Tibial nerve (tissue), 4 donors: Measurements from ENCODE around the gene RAB23. TPM values are rescaled to one million over a fixed set of nuclear protein-coding genes. Genes with fewer than 3 reads are reported as not detected.

Source experiments
- DNase-seq, 2 donors: peaks; one replicate each; pipeline ENCODE4 v3.0.0-alpha.2; 2019; ENCODE audit warnings: low spot score in 2 of 2
- H3K27ac ChIP-seq, 4 donors: fragments of 200-600 bp; sonication (generic) in 3 of 4; one replicate each; pipeline ENCODE4 v1.5.1; 2017 to 2019; ENCODE audit warnings: mild to moderate bottlenecking in 1 of 4
- H3K27me3 ChIP-seq, 2 donors: fragments of 200-600 bp; sonication (generic) in 1 of 2; one replicate each; pipeline versions ENCODE4 v1.5.1 to v1.6.0; 2017 to 2019
- H3K36me3 ChIP-seq, 3 donors: fragments of 200-600 bp; sonication (generic); one replicate each; pipeline ENCODE4 v1.5.1; 2018 to 2019
- H3K4me1 ChIP-seq, 4 donors: fragments of 200-600 bp; sonication (generic) in 3 of 4; one replicate each; pipeline ENCODE4 v1.5.1; 2017 to 2019
- H3K4me3 ChIP-seq, 4 donors: fragments of 200-600 bp; sonication (generic) in 3 of 4; one replicate each; pipeline ENCODE4 v1.5.1; 2017 to 2019; ENCODE audit warnings: mild to moderate bottlenecking in 1 of 4, moderate library complexity in 1 of 4
- H3K9me3 ChIP-seq, 4 donors: fragments of 200-600 bp; sonication (generic) in 3 of 4; one replicate each; pipeline ENCODE4 v1.5.1; 2017 to 2019
- EP300 ChIP-seq, 2 donors: sonication (generic); formaldehyde crosslinking; IDR thresholded peaks; one replicate each; pipeline ENCODE4 v1.6.1; 2017; ENCODE audit warnings: antibody characterized with exemption in 2 of 2, mild to moderate bottlenecking in 1 of 2
- POLR2A ChIP-seq, 2 donors: fragments of 450-650 bp; IDR thresholded peaks; one replicate each; pipeline ENCODE4 v1.6.1; 2017; ENCODE audit warnings: antibody characterized with exemption in 2 of 2, mild to moderate bottlenecking in 2 of 2, moderate library complexity in 2 of 2
- WGBS, 2 donors: methylation state at CpG; one replicate each; pipeline ENCODE4 v1.1.5; 2018; 5-methylcytosine and 5-hydroxymethylcytosine counted together
- total RNA-seq, 4 donors: library from RNA; depleted of rRNA; stranded (reverse); fragments of >200 nt; gene quantifications; one replicate each; pipeline ENCODE4 v1.1.0, GENCODE V29; 2016
- TF ChIP-seq, protein P1 (sequence below), 5 experiments: fragments of 200-600 bp in 3 of 5; fragments of 450-650 bp in 2 of 5; sonication (generic) in 3 of 5; IDR thresholded peaks; one replicate each; pipeline ENCODE4 v1.5.1; 2016 to 2019; ENCODE audit warnings: antibody characterized with exemption in 5 of 5, mild to moderate bottlenecking in 3 of 5, moderate library complexity in 2 of 5

RAB23 gene
- total RNA-seq, 4 donors from 2014 or later: 17.1 to 26.8 (median 20.1) TPM

GRCh38 chr6:57162516-57162915, 59.6 kb downstream of the RAB23 start:
- Histone ChIP-seq H3K4me1 (no peaks in the 10 kb centered on the region), H3K27me3 (no peaks in the 10 kb centered on the region), H3K9me3 (peaks cover 0 to 23% (median 9%) of the 10 kb centered on the region in 4 donors), H3K4me3 (no peak overlapping the region), H3K36me3 (peaks cover 0 to 75% (median 0%) of the 10 kb centered on the region in 3 donors), H3K27ac (no peak overlapping the region)
- DNase-seq: no peak
- TF ChIP-seq EP300 (IDR thresholded peaks at IDR 0.05): no peak
- TF ChIP-seq POLR2A (IDR thresholded peaks at IDR 0.05): no peak
- TF ChIP-seq, protein P1, sequence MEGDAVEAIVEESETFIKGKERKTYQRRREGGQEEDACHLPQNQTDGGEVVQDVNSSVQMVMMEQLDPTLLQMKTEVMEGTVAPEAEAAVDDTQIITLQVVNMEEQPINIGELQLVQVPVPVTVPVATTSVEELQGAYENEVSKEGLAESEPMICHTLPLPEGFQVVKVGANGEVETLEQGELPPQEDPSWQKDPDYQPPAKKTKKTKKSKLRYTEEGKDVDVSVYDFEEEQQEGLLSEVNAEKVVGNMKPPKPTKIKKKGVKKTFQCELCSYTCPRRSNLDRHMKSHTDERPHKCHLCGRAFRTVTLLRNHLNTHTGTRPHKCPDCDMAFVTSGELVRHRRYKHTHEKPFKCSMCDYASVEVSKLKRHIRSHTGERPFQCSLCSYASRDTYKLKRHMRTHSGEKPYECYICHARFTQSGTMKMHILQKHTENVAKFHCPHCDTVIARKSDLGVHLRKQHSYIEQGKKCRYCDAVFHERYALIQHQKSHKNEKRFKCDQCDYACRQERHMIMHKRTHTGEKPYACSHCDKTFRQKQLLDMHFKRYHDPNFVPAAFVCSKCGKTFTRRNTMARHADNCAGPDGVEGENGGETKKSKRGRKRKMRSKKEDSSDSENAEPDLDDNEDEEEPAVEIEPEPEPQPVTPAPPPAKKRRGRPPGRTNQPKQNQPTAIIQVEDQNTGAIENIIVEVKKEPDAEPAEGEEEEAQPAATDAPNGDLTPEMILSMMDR (IDR thresholded peaks at IDR 0.05): no peak
- WGBS, 2 donors: 78 to 83% methylated on average over 3 of the region's 3 CpGs

DNA sequence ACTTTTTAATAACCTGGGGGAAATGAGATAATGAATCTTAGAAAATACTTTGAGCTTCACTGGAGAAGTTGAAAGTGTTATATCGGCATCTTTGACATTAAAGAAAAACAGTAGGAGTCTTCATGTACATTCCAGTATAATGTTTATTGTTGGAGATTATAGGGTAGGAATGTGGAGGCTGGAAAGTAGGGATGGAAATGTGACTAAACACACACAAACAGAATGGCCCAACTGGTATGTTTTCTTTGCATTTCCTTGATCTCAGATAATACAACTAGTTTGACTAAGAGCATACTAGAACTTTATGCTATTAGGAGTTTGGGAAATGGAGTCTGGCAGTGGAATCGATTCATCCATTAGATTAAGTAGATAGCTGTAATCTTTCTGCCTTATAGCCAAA, 60.1 kb downstream of the RAB23 start:
- DNase-seq: no peak
- Histone ChIP-seq H3K27ac (no peak overlapping the region), H3K27me3 (no peaks in the 10 kb centered on the region), H3K9me3 (peaks cover 0 to 23% (median 9%) of the 10 kb centered on the region in 4 donors), H3K36me3 (peaks cover 0 to 78% (median 0%) of the 10 kb centered on the region in 3 donors), H3K4me3 (no peak overlapping the region), H3K4me1 (no peaks in the 10 kb centered on the region)
- 87 to 89% methylated on average over 2 of the region's 2 CpGs for WGBS, 2 donors
- TF ChIP-seq, protein P1 (IDR thresholded peaks at IDR 0.05): no peak
- no peak for TF ChIP-seq POLR2A (IDR thresholded peaks at IDR 0.05)
- no peak for TF ChIP-seq EP300 (IDR thresholded peaks at IDR 0.05)

DNA sequence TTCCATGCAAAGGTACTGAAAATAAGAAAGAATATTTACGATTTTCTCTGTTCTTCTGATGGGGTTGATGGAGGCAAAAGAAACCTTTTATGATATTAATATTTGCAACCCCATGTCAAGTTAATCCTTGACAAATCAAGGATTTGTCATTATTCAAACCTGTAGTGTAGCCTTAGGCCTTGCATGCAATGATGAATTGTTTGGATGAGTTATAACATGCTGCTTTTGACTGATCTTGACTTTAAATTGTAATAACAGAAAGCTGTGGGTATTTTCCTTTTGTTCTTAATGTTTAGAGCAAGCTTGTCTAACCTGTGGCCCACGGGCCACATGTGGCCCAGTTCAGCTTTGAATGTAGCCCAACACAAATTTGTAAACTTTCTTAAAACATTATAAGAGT, 63.0 kb downstream of the RAB23 start:
- Histone ChIP-seq H3K36me3 (peaks cover 0 to 83% (median 0%) of the 10 kb centered on the region in 3 donors), H3K4me3 (no peak overlapping the region), H3K9me3 (peaks cover 0 to 6% (median under 1%) of the 10 kb centered on the region in 4 donors), H3K27me3 (no peaks in the 10 kb centered on the region), H3K27ac (no peak overlapping the region), H3K4me1 (no peaks in the 10 kb centered on the region)
- TF ChIP-seq, protein P1 (IDR thresholded peaks at IDR 0.05): no peak
- no peak for TF ChIP-seq EP300 (IDR thresholded peaks at IDR 0.05)
- TF ChIP-seq POLR2A (IDR thresholded peaks at IDR 0.05): no peak
- 87 to 90% methylated on average over 2 of the region's 2 CpGs for WGBS, 2 donors
- DNase-seq: no peak

- no peak for DNase-seq
- H3K36me3 ChIP-seq: peaks cover 0 to 83% (median 0%) of the 10 kb centered on the region in 3 donors
- peaks cover 0 to 1% (median 0%) of the 10 kb centered on the region in 4 donors for H3K9me3 ChIP-seq
- no peak for TF ChIP-seq EP300 (IDR thresholded peaks at IDR 0.05)
- no peak overlapping the region for H3K27ac ChIP-seq
- no peaks in the 10 kb centered on the region for H3K4me1 ChIP-seq
- no peaks in the 10 kb centered on the region for H3K27me3 ChIP-seq
- no peak overlapping the region for H3K4me3 ChIP-seq
These were observed 63.4 kb downstream of the RAB23 start for GRCh38 chr6:57158658-57159057.

GRCh38 chr6:57147955-57148858, 73.9 kb downstream of the RAB23 start:
- no peak overlapping the region for H3K27ac ChIP-seq
- TF ChIP-seq POLR2A (IDR thresholded peaks at IDR 0.05) (no peak), EP300 (IDR thresholded peaks at IDR 0.05) (no peak)
- TF ChIP-seq, protein P1 (IDR thresholded peaks at IDR 0.05): no peak
- no peak for DNase-seq
- peaks cover 0 to 76% (median 0%) of the 10 kb centered on the region in 3 donors for H3K36me3 ChIP-seq
- no peak overlapping the region for H3K4me3 ChIP-seq
- no peaks in the 10 kb centered on the region for H3K4me1 ChIP-seq
- H3K27me3 ChIP-seq: no peaks in the 10 kb centered on the region
- no peaks in the 10 kb centered on the region for H3K9me3 ChIP-seq
- WGBS, 2 donors: 88 to 89% methylated on average over 7 of the region's 7 CpGs
